Measurements from ENCODE around the gene ADAMTS19.
A peak's percentile ranks its signal among the peaks of the same experiment; 100 is the strongest.

Gene ADAMTS19

DNA sequence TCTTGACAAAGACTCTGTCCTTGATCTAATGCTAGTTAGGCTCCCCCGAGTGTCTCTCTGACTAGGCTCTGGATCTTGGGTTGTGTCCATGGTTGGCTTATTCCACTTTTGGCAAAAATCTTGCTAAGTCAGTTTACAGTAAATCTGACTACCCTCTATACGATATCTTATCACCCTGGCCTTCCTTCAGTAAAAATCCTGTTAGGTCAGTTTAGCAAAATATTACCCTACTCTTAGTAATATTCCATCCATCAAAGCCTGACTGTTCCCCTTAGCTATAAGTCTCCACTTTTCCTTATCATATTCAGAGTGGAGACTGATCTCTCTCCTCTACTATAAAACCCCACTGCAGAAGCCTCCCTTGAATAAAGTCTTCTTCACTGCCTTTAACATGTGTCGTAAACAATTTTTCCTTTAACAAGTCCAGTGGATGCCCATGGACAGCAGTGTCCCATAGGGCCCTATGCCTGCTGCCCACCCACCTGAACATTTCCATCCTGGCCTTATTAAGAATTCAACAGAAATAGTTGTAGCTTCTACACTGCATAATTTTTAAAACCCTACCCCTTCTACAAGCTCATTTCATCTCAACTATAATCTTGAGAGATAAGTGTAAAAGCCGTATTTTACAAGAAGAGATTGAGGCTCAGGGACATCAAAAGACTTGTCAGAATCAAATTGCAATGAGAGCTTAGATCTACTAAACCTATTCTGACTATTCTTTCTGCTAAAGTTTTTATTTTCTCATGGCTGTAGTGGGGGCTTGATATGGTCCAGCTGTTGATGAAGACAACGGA lies 310.1 kb downstream of the ADAMTS19 start:
- no peak for DNase-seq (ENCODE audit: low read depth)
- no peak overlapping the region for H3K4me3 ChIP-seq (ENCODE audit: low read depth, low read length)
- no peak for TF ChIP-seq MYC (IDR thresholded peaks at IDR 0.05; ENCODE audit: low read depth, low read length)
- TF ChIP-seq, protein P1, sequence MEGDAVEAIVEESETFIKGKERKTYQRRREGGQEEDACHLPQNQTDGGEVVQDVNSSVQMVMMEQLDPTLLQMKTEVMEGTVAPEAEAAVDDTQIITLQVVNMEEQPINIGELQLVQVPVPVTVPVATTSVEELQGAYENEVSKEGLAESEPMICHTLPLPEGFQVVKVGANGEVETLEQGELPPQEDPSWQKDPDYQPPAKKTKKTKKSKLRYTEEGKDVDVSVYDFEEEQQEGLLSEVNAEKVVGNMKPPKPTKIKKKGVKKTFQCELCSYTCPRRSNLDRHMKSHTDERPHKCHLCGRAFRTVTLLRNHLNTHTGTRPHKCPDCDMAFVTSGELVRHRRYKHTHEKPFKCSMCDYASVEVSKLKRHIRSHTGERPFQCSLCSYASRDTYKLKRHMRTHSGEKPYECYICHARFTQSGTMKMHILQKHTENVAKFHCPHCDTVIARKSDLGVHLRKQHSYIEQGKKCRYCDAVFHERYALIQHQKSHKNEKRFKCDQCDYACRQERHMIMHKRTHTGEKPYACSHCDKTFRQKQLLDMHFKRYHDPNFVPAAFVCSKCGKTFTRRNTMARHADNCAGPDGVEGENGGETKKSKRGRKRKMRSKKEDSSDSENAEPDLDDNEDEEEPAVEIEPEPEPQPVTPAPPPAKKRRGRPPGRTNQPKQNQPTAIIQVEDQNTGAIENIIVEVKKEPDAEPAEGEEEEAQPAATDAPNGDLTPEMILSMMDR (IDR thresholded peaks at IDR 0.05; ENCODE audit: low read depth, low read length), result no peak

DNA sequence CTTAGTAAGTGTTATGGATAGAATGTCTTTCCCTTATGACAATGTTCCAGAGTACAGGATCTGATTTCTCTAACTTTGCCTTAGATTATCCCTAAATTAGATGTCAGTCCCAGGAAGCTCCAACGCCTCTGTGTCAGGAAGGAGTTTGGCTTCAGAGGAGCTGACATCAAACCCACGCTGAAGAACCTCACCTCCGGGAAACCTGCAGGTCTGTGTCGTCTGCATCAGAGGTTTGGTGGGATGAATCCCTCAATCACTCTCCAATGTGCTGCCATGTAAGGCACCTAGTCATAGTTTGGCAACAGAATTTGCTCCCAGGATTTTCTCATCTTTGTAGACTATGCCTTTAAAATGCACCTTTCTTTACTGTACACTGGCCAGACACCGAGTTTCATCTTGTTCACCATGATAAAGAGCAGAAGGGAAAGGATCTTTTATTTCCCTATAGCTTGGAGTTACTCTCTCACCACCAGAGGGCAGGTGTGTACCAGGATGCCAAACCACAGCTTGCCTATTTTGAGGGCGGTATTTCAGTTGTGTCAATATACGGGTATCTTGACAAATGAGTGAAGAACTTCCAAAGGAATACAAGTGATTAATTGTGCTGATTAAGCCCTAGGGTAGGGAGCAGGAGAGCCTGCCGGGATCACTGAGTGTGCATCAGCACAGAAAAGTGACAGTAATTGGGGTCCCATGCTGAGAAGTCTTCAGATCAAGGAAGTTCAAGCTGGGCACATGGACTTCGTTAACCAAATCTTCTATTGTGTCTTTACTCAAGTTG lies 311.1 kb downstream of the ADAMTS19 start:
- TF ChIP-seq, protein P1 (IDR thresholded peaks at IDR 0.05; ENCODE audit: low read depth, low read length), result peak; percentile 71
- TF ChIP-seq MYC (IDR thresholded peaks at IDR 0.05; ENCODE audit: low read depth, low read length) (no peak), POLR2A (IDR thresholded peaks at IDR 0.05; ENCODE audit: extremely low read depth, insufficient read length) (no peak)
- TF ChIP-seq, protein P2, sequence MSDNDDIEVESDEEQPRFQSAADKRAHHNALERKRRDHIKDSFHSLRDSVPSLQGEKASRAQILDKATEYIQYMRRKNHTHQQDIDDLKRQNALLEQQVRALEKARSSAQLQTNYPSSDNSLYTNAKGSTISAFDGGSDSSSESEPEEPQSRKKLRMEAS (IDR thresholded peaks at IDR 0.05; ENCODE audit: low read depth, low read length), result no peak
- no peak overlapping the region for H3K4me3 ChIP-seq (ENCODE audit: low read depth, low read length)
- peak; percentile 62 for DNase-seq (ENCODE audit: low read depth)

DNA sequence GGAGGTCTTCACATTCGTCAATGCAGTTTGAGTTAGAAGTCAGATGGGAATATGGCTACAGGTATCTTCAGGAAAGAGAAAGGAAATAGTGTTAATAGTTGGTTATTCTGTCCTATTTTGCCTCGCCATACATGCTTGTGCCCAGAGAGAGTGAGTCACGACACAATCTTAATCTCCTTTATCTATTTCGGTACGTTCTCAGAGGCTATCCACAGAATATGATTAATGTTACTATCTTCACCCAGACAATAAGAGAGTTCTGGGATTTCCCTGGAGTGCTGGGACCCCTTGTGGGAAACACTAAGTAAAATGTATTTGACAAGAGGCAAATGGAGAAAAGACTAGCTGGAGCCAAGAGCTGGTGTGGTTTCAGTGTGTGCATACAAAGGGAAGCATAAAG lies 313.3 kb downstream of the ADAMTS19 start:
- no peak for TF ChIP-seq POLR2A (IDR thresholded peaks at IDR 0.05; ENCODE audit: extremely low read depth, insufficient read length)
- no peak for TF ChIP-seq MYC (IDR thresholded peaks at IDR 0.05; ENCODE audit: low read depth, low read length)
- TF ChIP-seq, protein P2 (IDR thresholded peaks at IDR 0.05; ENCODE audit: low read depth, low read length), result no peak
- TF ChIP-seq, protein P1 (IDR thresholded peaks at IDR 0.05; ENCODE audit: low read depth, low read length), result no peak
- no peak for DNase-seq (ENCODE audit: low read depth)
- H3K4me3 ChIP-seq (ENCODE audit: low read depth, low read length), result no peak overlapping the region

DNA sequence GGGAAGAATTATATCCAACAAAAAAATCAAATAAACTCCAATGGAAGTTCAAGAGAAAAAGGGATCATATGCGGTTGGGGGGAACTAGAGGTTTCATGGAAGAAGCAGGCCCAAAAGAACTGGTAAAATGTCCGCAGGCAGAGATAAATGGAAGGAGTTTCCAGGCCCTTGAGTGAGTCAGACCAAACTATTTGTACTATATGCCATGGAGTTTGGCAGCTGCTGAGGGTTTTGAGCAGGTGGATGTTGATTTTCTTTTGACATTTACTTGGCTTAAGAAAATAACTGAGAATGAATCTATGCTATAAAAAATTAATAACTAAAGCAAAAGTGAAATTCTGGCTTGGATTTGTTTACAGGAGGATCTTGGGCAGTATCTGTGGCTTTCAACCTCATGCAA lies 321.5 kb downstream of the ADAMTS19 start:
- no peak for DNase-seq (ENCODE audit: low read depth)
- TF ChIP-seq, protein P2 (IDR thresholded peaks at IDR 0.05; ENCODE audit: low read depth, low read length), result no peak
- no peak for TF ChIP-seq POLR2A (IDR thresholded peaks at IDR 0.05; ENCODE audit: extremely low read depth, insufficient read length)
- no peak for TF ChIP-seq MYC (IDR thresholded peaks at IDR 0.05; ENCODE audit: low read depth, low read length)
- TF ChIP-seq, protein P1 (IDR thresholded peaks at IDR 0.05; ENCODE audit: low read depth, low read length), result no peak

More for the DNA sequence above, 321.5 kb downstream of the ADAMTS19 start:
- H3K4me3 ChIP-seq (ENCODE audit: low read depth, low read length), result no peak overlapping the region

Data from NB4 (cell line).